Hematopoietic multipotent progenitor cell treated with erythropoietin and hydrocortisone succinate and interleukin-3 and kit ligand, for 17 days (in vitro differentiated cells): ENCODE results near the gene ZNF575.
"Not testable (repeated sequence)": the region's sequence is repeated elsewhere in the genome, so short reads cannot be mapped to it uniquely, and the experiment has no call there.

Experiments used
- DNase-seq: peaks from one replicate; pipeline ENCODE4 v3.0.0-alpha.2; 2015; ENCODE audit warnings: low spot score

Gene ZNF575

GRCh38 chr19:43510713-43511112 is 22.3 kb upstream of the ZNF575 start:
- DNase-seq: no peak

GRCh38 chr19:43511324-43511723 is 21.7 kb upstream of the ZNF575 start:
- DNase-seq: no peak

- not testable (repeated sequence) for DNase-seq
Measured at GRCh38 chr19:43512399-43512798, 20.6 kb upstream of the ZNF575 start.

GRCh38 chr19:43518051-43518450 is 14.9 kb upstream of the ZNF575 start:
- no peak for DNase-seq

- DNase-seq: peak; percentile 87
Measured at GRCh38 chr19:43519436-43520088, 13.4 kb upstream of the ZNF575 start.

GRCh38 chr19:43522929-43523328 is 10.1 kb upstream of the ZNF575 start:
- DNase-seq: no peak

GRCh38 chr19:43523696-43524095 is 9.3 kb upstream of the ZNF575 start:
- DNase-seq: not testable (repeated sequence)

- no peak for DNase-seq
Measured at GRCh38 chr19:43524922-43525835, 7.8 kb upstream of the ZNF575 start.

- DNase-seq: no peak
Measured at GRCh38 chr19:43525836-43526771, 6.9 kb upstream of the ZNF575 start.

- DNase-seq: peak; percentile 24
Measured at GRCh38 chr19:43526884-43527859, 5.8 kb upstream of the ZNF575 start, which contains the start of gene ETHE1. Gene ETHE1 (minus strand): TSS chr19:43527201. CDS start chr19:43527177, 24 bp downstream.

- DNase-seq: no peak
Measured at GRCh38 chr19:43527860-43528622, 4.9 kb upstream of the ZNF575 start.

- DNase-seq: no peak
Measured at GRCh38 chr19:43532571-43532961, 422 bp upstream of the ZNF575 start.

GRCh38 chr19:43533546-43534304 is 737 bp downstream of the ZNF575 start:
- DNase-seq: peak; percentile 81

GRCh38 chr19:43534305-43534815 is 1.4 kb downstream of the ZNF575 start:
- no peak for DNase-seq

- DNase-seq: peak; percentile 19
Measured at GRCh38 chr19:43534816-43535761, 2.1 kb downstream of the ZNF575 start.

- DNase-seq: no peak
Measured at GRCh38 chr19:43538922-43539321, 5.9 kb downstream of the ZNF575 start.

GRCh38 chr19:43540381-43540780 is 7.4 kb downstream of the ZNF575 start:
- no peak for DNase-seq
